Measurements from ENCODE around the gene SEMA5A.

GRCh38 chr5:9456435-9457042 is 89.3 kb downstream of the SEMA5A start:
- no peak for TF ChIP-seq ZNF274 (IDR thresholded peaks at IDR 0.05; ENCODE audit: low read depth, low read length)
- no peak for TF ChIP-seq YY1 (IDR thresholded peaks at IDR 0.05; ENCODE audit: insufficient read depth, insufficient read length)
- TF ChIP-seq SUZ12 (IDR thresholded peaks at IDR 0.05; ENCODE audit: extremely low read depth, insufficient read depth, insufficient read length): no peak

Measured in NT2/D1 (cell line).